HG02798 (cell line): ENCODE results near the gene MERTK.
"Not testable (repeated sequence)": the region's sequence is repeated elsewhere in the genome, so short reads cannot be mapped to it uniquely, and the experiment has no call there.

ENCODE experiments used
- ATAC-seq: cut with Tn5 transposase; IDR thresholded peaks from one replicate; pipeline ENCODE4 v1.9.1; 2021; ENCODE audit warnings: mild to moderate bottlenecking; ENCODE audit not compliant: unreplicated experiment, poor library complexity

The MERTK gene

DNA sequence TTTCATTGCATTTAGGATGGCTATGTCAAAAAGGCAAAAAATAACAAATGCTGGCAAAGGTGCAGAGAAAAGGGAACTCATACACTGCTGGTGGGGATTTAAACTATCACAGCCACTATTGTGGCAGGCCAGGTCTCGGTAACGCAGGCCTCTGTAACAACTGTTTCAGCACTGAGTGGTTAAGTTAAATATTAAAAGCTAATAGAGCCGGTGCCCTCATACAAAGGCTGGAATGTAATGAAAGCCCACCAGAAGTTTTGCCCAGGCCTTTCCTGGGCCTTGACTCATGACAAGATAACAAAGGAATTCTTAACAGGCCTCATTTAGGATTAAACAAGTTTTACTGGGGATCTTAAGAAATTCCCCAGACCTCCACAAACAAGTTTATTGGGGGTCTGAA is 10.7 kb downstream of the MERTK start:
- no peak for ATAC-seq

DNA sequence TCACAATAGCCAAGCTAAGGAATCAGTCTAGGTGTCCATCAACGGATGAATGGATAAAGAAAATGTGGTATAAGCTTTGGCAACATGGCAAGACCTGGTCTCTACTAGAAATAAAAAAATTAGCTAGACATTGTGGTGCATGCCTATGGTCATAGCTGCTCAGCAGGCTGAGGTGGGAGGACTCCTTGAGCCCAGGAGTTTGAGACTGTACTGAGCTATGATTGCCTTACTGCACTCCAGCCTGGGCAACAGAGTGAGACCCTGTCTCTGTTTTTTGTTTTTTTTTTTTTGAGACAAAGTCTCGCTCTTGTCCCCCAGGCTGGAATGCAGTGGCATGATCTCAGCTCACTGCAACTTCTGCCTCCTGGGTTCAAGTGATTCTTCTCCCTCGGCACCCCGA is 11.6 kb downstream of the MERTK start:
- not testable (repeated sequence) for ATAC-seq

DNA sequence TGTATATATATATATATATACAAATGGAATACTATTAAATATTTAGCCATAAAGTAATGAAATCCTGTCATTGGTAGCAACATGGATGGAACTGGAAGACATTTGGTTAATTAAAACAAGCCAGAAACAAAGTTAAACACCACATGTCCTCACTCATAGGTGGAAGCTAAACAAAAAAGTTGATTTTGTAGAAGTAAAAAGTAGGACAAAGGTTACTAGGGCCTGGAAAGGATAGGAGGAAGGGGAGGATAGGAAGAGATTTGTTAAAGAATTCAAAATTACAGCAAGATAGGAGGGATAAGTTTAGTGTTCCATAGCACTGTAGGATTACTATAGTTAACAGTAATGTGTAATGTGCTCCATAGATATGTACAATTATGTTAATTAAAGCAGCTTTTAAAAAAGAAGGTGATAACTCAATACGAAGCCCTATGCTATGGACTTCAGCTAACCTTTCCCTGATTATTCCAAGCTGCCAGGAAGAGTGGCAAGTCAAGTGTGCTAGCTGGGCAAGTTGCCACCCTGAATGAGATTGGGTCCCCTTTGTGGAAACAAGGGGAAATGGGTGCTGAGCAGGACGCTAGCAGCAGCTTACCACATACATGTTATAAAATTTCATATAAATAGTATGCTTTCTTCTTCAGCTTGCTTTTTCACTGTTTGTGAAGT is 12.3 kb downstream of the MERTK start:
- ATAC-seq, result no peak

- ATAC-seq, result not testable (repeated sequence)
These were observed 13.0 kb downstream of the MERTK start for GRCh38 chr2:111911295-111911977.

GRCh38 chr2:111912547-111912946 is 14.1 kb downstream of the MERTK start:
- no peak for ATAC-seq

- ATAC-seq, result no peak
These were observed 18.7 kb downstream of the MERTK start for GRCh38 chr2:111917106-111917505.

- no peak for ATAC-seq
These were observed 20.0 kb downstream of the MERTK start for GRCh38 chr2:111918383-111918806.

GRCh38 chr2:111919365-111919764 is 21.0 kb downstream of the MERTK start:
- ATAC-seq, result no peak

DNA sequence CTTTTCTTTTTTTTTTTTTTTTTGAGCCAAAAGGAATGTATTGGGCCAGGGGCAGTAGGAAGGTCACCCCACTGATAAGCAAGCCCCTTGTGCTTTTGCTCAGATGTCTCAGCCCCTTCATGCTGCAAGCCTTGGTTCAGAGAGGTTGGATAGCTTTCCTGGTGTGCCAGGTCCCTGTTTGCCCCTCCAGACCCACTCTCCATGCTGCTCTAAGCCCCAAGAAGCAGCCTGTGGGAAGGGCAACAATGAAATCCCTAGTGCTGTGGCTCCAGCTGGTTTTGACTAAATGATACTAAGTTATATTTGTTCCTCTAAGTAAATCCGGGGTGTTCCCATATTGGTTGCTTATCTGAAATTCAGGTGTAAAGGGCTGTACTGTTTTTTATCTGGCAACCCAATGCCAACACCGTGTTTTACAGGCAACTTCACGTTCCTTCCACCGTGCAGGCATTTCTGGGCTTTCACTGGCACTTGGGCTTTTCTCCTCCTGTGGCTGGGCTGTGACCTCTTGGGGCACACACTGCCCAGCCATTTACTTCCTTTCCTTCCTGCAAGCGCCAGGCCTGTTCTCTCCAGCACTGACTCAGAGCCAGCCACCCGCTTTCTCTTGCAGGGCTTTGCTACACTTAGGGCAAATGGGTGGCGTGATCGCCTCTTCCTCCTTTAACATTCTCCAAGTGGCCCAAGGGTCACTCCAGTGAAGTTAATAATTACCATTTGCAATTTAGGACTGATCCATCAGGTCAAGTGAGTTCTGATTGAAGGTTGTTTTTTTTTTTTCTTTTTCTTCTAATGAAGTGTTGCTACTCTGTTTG is 21.6 kb downstream of the MERTK start:
- ATAC-seq, result no peak

- ATAC-seq, result no peak
These were observed 24.9 kb downstream of the MERTK start for GRCh38 chr2:111923276-111923804.

GRCh38 chr2:111924617-111925107 is 26.3 kb downstream of the MERTK start:
- no peak for ATAC-seq

DNA sequence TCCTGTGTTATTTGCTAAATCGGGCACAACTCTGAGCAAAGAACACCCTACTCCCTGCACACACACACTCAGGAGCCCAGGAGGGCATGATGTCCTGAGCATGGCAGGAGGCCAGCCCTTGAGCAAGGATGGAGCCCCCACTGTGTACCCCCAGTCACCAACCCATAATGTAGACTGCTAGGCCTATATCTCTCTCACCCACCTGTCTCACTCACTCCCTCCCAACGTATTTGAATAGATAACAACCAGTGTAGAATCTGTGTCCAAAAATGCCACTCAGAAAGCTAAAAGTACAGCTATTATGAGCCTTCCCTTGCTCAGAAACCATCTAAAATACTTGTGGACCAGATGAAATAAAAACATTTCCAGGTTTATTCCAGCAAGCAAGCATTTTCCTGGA is 29.3 kb downstream of the MERTK start:
- no peak for ATAC-seq

- ATAC-seq, result no peak
These were observed 32.0 kb downstream of the MERTK start for GRCh38 chr2:111930409-111930808.

DNA sequence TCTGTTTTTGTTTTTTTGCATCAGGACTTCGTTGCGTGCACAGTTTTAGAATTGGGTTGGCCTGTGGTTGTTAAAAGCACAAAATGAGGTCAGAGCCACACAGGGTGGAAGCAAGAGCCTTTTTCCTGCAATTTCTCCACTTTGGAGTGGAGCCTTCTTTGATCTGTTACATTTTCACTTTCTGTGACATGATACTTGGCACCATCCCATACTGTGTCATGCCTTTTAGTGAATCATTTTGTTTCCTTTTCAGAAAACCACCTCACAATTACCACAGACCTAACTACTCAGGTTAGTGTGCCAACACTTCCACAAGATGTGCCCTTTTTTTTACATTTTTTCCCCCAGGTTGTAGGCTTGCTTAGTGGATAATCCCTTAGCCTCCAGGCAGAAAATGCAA is 32.5 kb downstream of the MERTK start:
- no peak for ATAC-seq

DNA sequence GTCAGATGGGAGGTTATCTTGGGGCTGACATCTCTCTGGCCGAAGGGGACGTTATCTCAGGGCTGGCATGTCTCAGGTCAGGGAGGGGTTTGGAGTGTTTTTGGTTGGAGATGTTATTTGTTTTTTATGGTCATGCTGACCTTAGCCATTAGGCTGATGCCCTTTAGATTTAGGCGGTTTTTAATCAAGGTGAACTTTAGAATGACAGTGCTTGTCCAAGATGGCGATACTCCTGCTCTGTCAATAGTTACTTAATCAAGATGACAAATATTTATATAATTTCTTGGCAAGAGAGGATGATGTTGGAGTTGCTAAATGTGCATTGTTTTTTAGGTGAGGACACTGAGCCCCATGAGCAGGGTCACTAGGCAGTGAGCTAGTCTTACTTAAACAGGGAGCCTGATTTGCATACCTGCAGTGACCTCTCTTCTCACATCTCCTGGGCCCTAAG is 34.5 kb downstream of the MERTK start:
- ATAC-seq, result no peak

GRCh38 chr2:111933900-111934299 is 35.5 kb downstream of the MERTK start:
- not testable (repeated sequence) for ATAC-seq

DNA sequence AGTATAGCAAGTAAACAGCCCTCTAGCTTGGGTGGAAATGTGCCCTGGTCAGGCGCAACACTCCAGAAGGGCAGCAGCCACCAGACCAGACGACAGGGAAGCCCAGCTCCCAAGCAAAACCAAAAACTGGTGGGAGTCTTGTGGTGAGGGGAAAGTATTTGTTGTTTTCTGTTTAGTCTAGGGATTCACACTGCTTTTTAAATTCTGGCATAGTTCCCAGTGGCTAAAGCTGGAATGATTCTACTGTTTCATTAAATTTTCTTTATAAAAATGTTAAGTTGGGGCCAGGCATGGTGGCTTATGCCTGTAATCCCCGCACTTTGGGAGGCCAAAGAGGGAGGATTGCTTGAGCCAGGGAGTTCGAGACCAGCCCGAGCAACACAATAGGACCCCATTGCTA is 38.5 kb downstream of the MERTK start:
- no peak for ATAC-seq

DNA sequence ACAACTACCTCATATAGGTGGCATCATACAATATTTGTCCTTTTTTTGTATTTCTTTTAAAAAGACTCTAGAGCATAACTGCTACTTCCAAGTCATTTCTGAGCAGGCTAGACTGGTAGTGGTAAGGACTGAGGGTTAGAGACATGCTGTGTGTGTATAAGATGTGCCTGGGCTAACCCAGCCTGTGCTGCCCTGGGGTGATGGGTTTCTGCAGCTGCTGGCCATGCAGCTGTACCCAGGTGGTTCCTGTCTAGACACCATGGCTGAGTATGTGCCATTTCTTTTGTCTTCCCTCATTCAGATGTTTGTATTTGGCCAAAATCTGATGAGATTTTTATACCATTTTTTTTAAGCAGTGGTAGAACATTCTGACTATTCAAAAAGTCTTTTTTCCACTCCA is 40.0 kb downstream of the MERTK start:
- ATAC-seq, result no peak

DNA sequence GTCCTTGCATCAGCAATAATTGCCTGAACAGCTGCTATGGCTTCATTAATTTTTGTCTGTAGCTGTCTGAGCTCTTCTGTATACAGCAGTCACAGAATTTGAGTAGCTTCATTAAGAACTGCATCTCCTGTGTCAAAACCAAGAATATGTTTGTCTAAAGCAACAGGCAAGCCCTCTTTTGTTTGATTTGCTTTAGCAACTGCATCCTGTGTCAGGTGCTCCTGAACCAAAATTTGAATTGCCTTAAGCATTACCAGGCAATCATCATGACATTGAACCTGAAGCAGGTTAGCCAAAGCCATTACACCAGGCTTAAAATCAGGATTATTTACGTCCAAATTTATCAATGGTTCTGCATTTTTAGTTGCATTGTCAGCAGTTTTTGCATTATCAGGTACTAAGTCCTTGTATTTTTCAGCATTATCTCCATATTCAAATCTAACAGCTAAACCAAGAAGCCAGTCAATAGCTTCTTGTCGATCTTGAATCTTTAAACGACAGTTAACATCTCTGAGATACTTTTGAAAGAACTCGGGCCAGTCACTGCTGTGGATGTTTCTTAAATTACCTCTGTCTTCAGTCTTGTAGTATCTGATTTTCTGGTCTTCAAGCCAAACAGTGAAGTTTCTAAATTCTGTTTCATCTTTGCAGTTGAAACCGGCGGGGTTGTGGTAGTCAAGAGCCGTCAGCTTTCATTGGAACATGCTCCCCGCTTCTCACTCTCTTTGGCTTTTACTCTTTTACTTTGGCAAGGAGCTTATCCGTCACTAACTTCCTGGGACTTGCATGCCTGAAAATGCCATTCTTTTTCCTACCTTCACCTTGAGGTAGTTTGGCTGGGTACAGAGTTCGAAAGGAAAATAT is 42.2 kb downstream of the MERTK start:
- ATAC-seq, result no peak

DNA sequence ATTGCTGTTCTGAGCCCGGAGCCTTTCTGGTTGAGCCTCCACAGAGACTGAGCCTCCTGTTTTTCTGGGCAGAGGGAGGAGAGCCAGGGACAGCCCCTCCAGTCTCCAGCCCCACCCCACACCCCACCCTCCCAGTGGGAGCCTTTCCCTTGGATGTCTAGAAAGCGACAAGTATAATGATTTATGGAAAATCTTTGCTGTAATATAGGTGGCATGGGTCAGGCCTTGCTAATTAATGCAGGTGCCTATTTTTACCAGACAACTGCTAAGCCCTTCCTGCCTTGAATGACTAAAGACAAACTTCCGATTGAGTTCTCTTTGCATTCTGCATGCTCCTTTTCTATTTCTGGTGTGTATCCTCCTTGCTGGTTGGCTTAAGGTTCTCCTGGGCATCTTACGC is 43.1 kb downstream of the MERTK start:
- ATAC-seq, result no peak
